Peyer's patch (tissue), 4 donors: ENCODE results near the gene RBM44.
"Not testable (repeated sequence)": the region's sequence is repeated elsewhere in the genome, so short reads cannot be mapped to it uniquely, and the experiment has no call there.

Experiments used
- CTCF ChIP-seq, 6 experiments: fragments of 450-650 bp in 4 of 6; fragments of 200-600 bp in 2 of 6; sonication (generic) in 1 of 6; IDR thresholded peaks; one replicate each; pipeline ENCODE4 v1.5.1; 2017 to 2019; ENCODE audit warnings: antibody characterized with exemption in 6 of 6, mild to moderate bottlenecking in 3 of 6, moderate library complexity in 1 of 6
- POLR2A ChIP-seq, 2 donors: fragments of 450-650 bp; IDR thresholded peaks; one replicate each; pipeline ENCODE4 v1.5.1; 2017; ENCODE audit warnings: antibody characterized with exemption in 2 of 2, mild to moderate bottlenecking in 2 of 2, moderate library complexity in 2 of 2

DNA sequence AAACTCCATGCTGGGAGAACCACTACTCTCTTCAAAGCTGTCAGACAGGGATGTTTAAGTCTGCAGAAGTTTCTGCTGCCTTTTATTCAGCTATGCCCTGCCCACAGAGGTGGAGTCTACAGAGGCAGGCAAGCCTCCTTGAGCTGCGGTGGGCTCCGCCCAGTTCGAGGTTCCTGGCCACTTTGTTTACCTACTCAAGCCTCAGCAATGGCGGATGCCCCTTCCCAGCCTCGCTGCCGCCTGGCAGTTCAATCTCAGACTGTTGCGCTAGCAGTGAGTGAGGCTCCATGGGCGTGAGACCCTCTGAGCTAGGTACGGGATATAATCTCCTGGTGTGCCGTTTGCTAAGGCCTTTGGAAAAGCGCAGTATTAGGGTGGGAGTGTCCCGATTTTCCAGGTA, 50.4 kb downstream of the RBM44 start:
- not testable (repeated sequence) for TF ChIP-seq CTCF, POLR2A (IDR thresholded peaks at IDR 0.05)
